Pons (tissue), 1 donor: ENCODE data around the gene OR2W3.

Experiments used
- DNase-seq: peaks from one replicate; pipeline ENCODE4 v3.0.0-alpha.2; 2016; ENCODE audit warnings: low spot score

Gene OR2W3

DNA sequence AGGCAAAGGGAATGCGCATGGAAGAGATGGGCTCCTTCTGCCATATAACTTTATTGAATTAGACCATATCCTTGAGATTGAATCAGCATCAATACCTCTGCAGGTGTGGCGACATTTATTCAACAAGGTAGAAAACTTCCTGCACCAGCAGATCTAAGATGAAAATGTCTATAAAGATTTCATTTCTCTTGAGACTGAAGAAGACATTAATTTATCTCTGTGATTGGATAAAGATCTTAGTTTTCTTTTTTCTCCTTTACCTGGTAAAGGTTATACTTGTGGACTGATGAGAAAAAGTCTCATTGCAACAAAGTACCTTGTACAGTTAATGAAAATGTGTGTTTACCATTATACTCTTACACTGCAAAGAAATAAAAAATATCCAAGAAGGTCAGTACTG, 24.6 kb downstream of the OR2W3 start, which contains the start of gene OR2T8:
Gene OR2T8 (plus strand): TSS at position 301 of the 400 bp plus-strand sequence. CDS start 766 bp downstream, outside the sequence.
- DNase-seq: no peak

DNA sequence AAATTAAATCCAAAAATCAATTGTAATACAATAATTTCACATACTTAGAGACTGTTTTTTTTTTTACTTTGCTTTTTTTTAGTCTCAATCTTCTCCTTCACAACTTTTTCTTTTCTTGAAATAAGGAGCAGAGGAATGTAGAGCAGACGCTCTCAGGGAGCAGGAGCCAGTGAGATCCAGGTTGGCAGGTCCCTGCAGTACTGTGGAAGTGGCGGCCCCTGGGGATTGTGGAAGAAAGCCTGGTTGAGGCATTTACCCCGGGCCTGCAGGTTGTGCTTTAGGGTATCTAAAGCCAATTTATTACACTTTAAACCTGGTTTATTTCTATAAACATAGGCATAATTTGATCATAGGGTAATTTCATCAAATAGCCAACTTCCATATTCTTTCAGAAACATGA, 28.6 kb downstream of the OR2W3 start:
- DNase-seq: no peak

DNA sequence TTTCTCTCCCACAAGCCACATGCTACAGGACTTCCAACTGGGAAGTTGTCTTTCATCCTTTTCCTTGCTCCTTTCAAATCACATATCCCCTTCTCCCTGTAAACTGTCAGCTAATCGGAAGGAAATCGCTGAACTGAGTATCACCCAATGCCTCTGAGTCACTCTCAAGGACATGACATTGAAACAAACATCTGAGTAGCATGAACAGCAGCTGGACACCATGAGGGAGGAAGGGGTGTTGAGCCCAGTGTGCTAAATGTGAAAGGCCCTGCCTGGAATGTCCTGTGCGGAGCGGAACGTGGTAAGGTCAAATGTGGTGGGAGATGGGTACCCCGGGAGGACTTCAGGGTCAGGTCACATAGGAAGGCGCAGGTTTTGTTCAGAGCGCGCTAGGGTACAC, 29.5 kb downstream of the OR2W3 start, which contains the start of gene OR2AJ1:
Gene OR2AJ1 (plus strand): TSS at position 22 of the 400 bp plus-strand sequence. CDS start 8,880 bp downstream, outside the sequence.
- no peak for DNase-seq

DNA sequence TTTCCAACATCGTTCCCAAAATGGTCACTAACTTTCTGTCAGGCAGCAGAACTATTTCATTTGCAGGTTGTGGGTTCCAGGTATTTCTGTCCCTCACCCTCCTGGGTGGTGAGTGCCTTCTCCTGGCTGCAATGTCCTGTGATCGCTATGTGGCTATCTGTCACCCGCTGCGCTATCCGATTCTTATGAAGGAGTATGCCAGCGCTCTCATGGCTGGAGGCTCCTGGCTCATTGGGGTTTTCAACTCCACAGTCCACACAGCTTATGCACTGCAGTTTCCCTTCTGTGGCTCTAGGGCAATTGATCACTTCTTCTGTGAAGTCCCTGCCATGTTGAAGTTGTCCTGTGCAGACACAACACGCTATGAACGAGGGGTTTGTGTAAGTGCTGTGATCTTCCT, 38.6 kb downstream of the OR2W3 start:
- no peak for DNase-seq

DNA sequence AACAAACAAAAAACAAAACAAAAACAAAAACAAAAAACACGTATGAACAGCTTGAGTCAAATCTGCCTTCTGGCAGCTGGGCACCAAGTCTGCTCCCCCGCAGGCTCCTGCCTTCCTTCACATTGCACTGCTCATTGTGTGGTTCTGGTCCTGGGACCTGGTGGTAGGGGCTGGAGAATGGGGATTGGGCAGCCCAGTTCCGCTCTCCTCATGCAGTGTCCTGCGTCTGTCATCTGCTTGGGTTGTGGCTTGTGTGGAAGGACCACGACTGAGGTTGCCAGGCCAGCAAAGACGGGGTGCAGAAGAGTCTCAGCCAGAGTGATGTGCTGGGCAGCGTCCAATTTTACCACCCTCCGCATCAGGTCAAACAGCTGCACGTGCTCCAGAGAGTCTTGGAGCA, 40.4 kb downstream of the OR2W3 start:
- no peak for DNase-seq

DNA sequence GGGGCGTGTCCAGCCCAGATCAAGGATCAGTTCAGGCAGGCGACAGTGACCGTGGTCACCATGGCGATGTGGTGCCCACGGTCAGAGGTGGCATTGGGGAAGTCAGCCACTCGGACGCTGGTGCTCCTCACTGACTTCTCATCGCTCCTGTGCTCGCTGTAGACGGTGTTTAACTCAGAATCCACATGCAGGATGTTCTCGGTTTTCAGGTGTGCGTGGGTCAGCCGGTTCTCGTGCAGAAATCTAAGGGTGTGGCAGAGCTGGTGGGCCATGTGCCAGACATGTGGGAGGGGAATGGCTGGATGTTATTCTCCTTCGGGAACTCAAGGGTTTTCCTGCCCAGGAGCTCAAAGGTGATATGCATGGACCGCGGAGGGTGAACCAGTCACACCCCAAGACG, 41.0 kb downstream of the OR2W3 start:
- DNase-seq: no peak

DNA sequence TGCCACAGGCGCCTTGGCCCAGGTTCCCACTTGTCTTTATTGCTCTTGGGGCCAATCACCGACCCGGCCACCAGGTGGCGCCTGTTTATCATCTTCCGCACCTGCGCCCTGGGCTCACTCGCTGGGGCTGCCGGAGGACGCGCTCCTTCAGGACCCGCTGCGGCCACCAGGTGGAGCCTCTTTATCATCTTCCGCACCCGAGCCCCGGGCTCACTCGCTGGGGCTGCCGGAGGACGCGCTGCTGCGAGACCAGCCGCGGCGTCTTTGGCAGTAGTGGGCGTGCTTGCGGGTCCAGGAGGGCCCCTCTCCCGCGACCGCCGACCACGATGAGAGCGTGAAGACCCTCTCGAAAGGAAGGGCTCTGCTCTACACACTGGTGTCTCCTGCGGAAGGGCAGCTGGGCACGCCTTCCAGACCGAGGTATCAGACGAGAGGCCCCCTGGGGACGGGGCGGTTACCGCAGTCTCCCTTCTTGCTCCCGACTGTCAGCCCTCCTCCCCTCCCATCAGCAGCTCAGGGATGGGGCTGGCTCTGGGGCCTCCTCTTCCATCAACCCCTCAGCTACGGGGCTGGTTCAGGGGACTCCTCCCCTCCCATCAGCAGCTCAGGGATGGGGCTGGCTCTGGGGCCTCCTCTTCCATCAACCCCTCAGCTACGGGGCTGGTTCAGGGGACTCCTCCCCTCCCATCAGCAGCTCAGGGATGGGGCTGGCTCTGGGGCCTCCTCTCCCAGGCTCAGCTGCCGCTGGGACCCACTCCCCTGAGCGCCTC, 41.8 kb downstream of the OR2W3 start:
- peak; percentile 57 for DNase-seq

DNA sequence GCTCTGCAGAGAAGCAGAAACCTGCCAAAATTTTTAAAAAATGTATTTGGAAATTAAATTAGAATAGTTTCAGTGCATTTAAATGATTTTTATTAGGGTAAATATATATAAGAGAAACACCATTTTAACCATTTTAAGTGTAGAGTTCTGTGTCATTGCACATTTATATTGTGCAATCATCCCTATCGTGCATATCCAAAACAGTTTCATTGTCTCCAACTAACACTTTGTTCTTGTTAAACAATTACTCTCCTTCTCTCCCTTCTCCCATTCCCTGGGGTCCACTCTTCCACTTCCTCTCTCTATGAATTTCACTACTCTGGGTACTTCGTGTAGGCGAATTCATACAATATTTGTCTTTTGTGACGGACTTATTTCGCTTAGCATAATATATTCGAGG, 47.2 kb downstream of the OR2W3 start:
- no peak for DNase-seq
